CD4-positive, CD25-positive, alpha-beta regulatory T cell (primary cell): Measurements from ENCODE around the gene TMEM161A. TPM values are rescaled to one million over a fixed set of nuclear protein-coding genes. Genes with fewer than 3 reads are reported as not detected.
"Not testable (repeated sequence)": the region's sequence is repeated elsewhere in the genome, so short reads cannot be mapped to it uniquely, and the experiment has no call there.

Experiments
- ATAC-seq, 2 donors: fragments of 150-1000 bp; cut with Tn5 transposase; one replicate each; pipeline ENCODE4 v1.10.0; 2021; ENCODE audit warnings: low read depth in 2 of 2, moderate number of reproducible peaks in 2 of 2, moderate library complexity in 1 of 2
- DNase-seq, 3 donors: peaks; one replicate each; pipeline versions ENCODE4 v3.0.0 to v3.0.0-alpha.2; 2012 to 2022; ENCODE audit warnings: mixed read lengths in 1 of 3
- H3K27ac ChIP-seq: one replicate; pipeline ENCODE4 v1.7.0; 2013; ENCODE audit warnings: mild to moderate bottlenecking, low read length; ENCODE audit not compliant: insufficient read depth, poor library complexity, severe bottlenecking
- H3K27me3 ChIP-seq: one replicate; pipeline ENCODE4 v1.7.0; 2013; ENCODE audit warnings: low read length; ENCODE audit not compliant: control insufficient read depth, insufficient read depth
- H3K36me3 ChIP-seq: one replicate; pipeline ENCODE4 v1.7.0; 2013; ENCODE audit warnings: mild to moderate bottlenecking, low read length, moderate library complexity; ENCODE audit not compliant: control insufficient read depth, insufficient read depth
- H3K4me1 ChIP-seq: 2 replicates; pipeline ENCODE4 v1.7.0; 2013; ENCODE audit warnings: mild to moderate bottlenecking, low read length; ENCODE audit not compliant: insufficient read depth, control insufficient read depth, poor library complexity, severe bottlenecking
- H3K4me3 ChIP-seq: one replicate; pipeline ENCODE4 v1.7.0; 2013; ENCODE audit warnings: low read depth, mild to moderate bottlenecking, low read length, moderate library complexity
- H3K9me3 ChIP-seq, 2 experiments: 1 replicate in 1 of 2; 2 replicates in 1 of 2; pipeline ENCODE4 v1.7.0; 2013; ENCODE audit warnings: low read length in 2 of 2, mild to moderate bottlenecking in 1 of 2, moderate library complexity in 1 of 2; ENCODE audit not compliant: control insufficient read depth in 2 of 2
- H3K27ac Mint-ChIP-seq, 3 donors: one replicate each; pipeline ENCODE4 v1.8.0; 2020 to 2022; ENCODE audit warnings: mild to moderate bottlenecking in 3 of 3, mixed read lengths in 3 of 3, moderate library complexity in 2 of 3
- H3K27me3 Mint-ChIP-seq: one replicate; pipeline ENCODE4 v1.8.0; 2022; ENCODE audit warnings: mild to moderate bottlenecking, mixed read lengths
- H3K36me3 Mint-ChIP-seq: one replicate; pipeline ENCODE4 v1.8.0; 2020; ENCODE audit warnings: mixed read lengths
- H3K4me1 Mint-ChIP-seq, 4 donors: one replicate each; pipeline ENCODE4 v1.8.0; 2020 to 2022; ENCODE audit warnings: mixed read lengths in 4 of 4, mild to moderate bottlenecking in 1 of 4
- H3K4me3 Mint-ChIP-seq, 4 donors: one replicate each; pipeline ENCODE4 v1.8.0; 2020 to 2022; ENCODE audit warnings: mild to moderate bottlenecking in 4 of 4, mixed read lengths in 4 of 4, moderate library complexity in 3 of 4
- H3K9me3 Mint-ChIP-seq, 7 donors: one replicate each; pipeline ENCODE4 v1.8.0; 2020 to 2022; ENCODE audit warnings: mixed read lengths in 7 of 7, mild to moderate bottlenecking in 3 of 7, moderate library complexity in 2 of 7
- polyA plus RNA-seq, 4 donors: library from polyadenylated mRNA; unstranded; fragments of 300-500 nt; fragmentation: Illumina TruSeq; gene quantifications; one replicate each; pipeline ENCODE4 v1.2.3, GENCODE V29; 2021
- total RNA-seq: library from RNA; stranded (reverse); gene quantifications from one replicate; pipeline ENCODE4 v1.2.3, GENCODE V29; 2022

The TMEM161A gene
- total and polyA plus RNA-seq, 5 donors from 2014 or later: 15.6 to 26.0 (median 24.1) TPM

DNA sequence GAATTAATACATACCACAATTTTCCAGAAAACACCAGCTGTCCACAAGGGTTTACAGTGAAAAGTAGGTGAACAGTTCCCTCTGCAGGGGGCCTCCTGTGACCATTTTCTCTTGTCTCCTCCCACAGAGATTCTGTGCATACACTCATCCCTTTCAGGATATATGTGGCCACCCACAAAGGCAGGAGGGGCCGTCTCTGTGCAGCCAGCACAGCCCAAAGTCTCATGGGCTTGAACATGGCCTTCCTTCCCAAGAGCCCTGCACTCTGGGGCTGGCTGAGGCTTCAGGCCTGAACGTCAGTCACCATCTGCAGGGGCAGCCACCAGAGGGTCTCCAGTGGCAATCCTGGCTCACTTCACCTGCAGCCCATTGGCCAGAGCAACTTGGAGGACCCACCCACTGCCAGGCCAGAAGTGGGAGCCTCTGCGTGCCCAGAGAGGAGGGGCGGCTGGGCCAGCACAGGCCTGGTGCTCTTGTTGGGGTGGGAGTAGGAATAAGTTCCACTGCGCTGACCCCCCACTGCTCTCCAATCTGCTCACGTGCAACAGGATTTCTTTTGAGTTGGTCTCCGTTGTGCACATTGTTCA is 25.1 kb downstream of the TMEM161A start:
- H3K27me3 Mint-ChIP-seq: no peaks in the 10 kb centered on the region
- Histone ChIP-seq H3K27me3 (no peaks in the 10 kb centered on the region), H3K27ac (no peak overlapping the region), H3K4me1 (peaks cover 6% of the 10 kb centered on the region), H3K36me3 (no peaks in the 10 kb centered on the region), H3K4me3 (no peak overlapping the region), H3K9me3 (no peaks in the 10 kb centered on the region)
- no peak for ATAC-seq
- peaks cover 0 to 2% (median 0%) of the 10 kb centered on the region in 7 donors for H3K9me3 Mint-ChIP-seq
- no peak for DNase-seq
- peak overlapping the region in 1 of 3 donors; percentile 71 for H3K27ac Mint-ChIP-seq
- H3K4me1 Mint-ChIP-seq: peaks cover 0 to 7% (median 1%) of the 10 kb centered on the region in 4 donors
- H3K36me3 Mint-ChIP-seq: peaks cover 4% of the 10 kb centered on the region
- H3K4me3 Mint-ChIP-seq: no peak overlapping the region

DNA sequence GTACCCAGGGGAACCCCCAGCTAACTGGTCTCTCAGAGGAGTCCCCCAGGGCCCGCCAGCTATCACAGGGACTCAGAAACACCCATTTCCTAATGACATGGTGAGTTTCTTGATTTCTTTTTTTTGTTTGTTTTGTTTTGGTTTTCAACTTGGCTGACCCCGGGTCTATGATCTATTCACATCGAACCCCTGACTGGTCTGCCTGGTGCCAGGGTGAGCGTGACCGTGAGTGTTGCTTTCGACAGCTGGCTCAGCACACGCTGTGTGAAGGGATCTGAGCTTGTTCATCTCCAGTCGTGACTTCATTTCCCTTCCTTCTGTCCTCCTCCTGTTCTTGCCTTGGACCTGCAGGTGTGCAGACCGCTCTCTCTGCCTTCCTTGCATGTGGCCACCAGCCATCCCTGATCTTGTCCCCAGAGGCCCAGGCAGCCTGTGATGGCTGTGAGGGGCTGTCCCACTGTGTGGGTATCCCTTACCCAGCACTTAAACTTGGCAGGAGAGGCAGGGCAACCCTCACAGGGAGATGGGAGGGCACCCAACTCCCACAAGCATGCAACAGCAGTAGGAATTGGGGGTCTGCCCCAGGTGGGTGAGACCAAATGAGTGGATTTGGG is 26.2 kb downstream of the TMEM161A start:
- ATAC-seq: no peak
- peaks cover 0 to 7% (median 1%) of the 10 kb centered on the region in 4 donors for H3K4me1 Mint-ChIP-seq
- H3K27ac Mint-ChIP-seq: no peak overlapping the region

DNA sequence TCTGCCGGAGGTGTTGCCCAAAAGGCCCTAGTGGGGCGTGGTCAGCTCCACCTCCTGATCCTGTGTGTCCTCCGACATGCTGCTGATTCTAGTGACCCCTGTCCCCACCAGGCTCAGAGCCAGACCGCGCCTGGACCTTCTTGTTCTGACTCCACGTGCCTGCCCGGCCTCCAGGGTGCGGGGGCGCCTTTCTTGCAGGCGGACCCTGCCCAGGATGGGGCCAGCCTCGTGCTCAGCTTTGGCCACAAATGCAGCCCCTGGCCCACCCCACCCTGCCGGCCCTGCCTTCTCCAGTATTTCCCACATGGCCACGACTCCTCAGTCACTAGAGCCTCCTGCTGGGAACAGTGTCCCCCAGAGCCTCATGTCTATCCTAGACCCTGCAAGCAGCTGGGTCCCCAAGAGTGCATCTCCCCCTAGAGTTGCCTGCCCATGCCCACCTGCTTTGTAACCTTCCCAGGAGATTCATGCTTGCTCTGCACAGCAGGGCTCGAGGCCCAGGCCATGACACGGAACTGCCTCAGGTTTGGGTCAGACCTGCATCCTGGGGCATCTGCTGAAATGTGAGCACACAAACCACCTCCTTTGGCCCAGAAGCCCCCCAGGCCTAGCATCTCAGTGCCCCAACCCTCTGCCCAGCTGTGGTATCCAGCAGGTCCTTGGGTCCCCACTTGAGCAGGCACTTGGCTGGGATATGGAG is 27.0 kb downstream of the TMEM161A start:
- Histone ChIP-seq H3K27ac (no peak overlapping the region), H3K9me3 (no peaks in the 10 kb centered on the region), H3K36me3 (peaks cover 10% of the 10 kb centered on the region), H3K27me3 (no peaks in the 10 kb centered on the region), H3K4me1 (peaks cover 6% of the 10 kb centered on the region), H3K4me3 (no peak overlapping the region)
- Mint-ChIP-seq H3K27ac (no peak overlapping the region), H3K27me3 (no peaks in the 10 kb centered on the region), H3K9me3 (peaks cover 0 to 2% (median 0%) of the 10 kb centered on the region in 7 donors), H3K4me3 (no peak overlapping the region), H3K36me3 (no peaks in the 10 kb centered on the region), H3K4me1 (peaks cover 0 to 7% (median 1%) of the 10 kb centered on the region in 4 donors)
- ATAC-seq (no peak), DNase-seq (no peak)

More for the DNA sequence above, 26.2 kb downstream of the TMEM161A start:
- Histone ChIP-seq H3K27me3 (no peaks in the 10 kb centered on the region), H3K36me3 (peaks cover 10% of the 10 kb centered on the region), H3K27ac (no peak overlapping the region), H3K4me3 (no peak overlapping the region), H3K9me3 (no peaks in the 10 kb centered on the region), H3K4me1 (peaks cover 6% of the 10 kb centered on the region)
- H3K9me3 Mint-ChIP-seq: peaks cover 0 to 2% (median 0%) of the 10 kb centered on the region in 7 donors
- H3K27me3 Mint-ChIP-seq: no peaks in the 10 kb centered on the region
- DNase-seq: no peak
- peaks cover 1% of the 10 kb centered on the region for H3K36me3 Mint-ChIP-seq
- H3K4me3 Mint-ChIP-seq: no peak overlapping the region

DNA sequence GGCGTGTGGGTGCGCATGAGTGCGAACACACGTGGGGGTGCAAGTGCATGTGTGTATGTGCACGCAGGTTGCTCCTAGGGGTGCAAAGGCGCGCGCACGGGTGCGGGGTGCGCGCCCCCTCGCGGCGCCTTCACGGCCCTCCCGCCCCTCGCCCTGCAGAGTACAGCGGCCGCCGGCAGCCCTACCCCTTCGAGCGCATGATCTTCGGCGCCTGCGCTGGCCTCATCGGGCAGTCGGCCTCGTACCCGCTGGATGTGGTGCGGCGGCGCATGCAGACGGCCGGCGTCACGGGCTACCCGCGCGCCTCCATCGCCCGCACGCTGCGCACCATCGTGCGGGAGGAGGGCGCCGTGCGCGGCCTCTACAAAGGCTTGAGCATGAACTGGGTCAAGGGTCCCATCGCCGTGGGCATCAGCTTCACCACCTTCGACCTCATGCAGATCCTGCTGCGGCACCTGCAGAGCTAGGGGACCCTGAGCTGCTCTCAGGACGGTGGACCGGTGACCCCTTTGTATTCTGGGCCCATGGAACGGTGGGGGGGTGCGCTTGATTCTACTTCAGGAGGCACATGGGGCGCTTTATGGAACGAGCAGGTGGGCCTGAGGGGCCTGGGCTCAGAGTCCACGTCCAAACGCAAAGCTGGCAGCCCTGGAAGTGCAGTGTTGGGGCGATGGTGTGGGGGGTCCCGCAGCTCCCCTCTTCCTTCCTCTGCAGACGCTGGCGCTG is 27.7 kb downstream of the TMEM161A start:
- Mint-ChIP-seq H3K9me3 (peaks cover 0 to 2% (median 0%) of the 10 kb centered on the region in 7 donors), H3K36me3 (no peaks in the 10 kb centered on the region), H3K4me3 (no peak overlapping the region), H3K27me3 (no peaks in the 10 kb centered on the region), H3K4me1 (peaks cover 0 to 7% (median 1%) of the 10 kb centered on the region in 4 donors), H3K27ac (no peak overlapping the region)
- Histone ChIP-seq H3K9me3 (no peaks in the 10 kb centered on the region), H3K27me3 (no peaks in the 10 kb centered on the region), H3K4me3 (no peak overlapping the region), H3K36me3 (peaks cover 10% of the 10 kb centered on the region), H3K27ac (no peak overlapping the region), H3K4me1 (peaks cover 6% of the 10 kb centered on the region)
- DNase-seq: peak in 2 of 3 donors; percentile 17 to 35
- no peak for ATAC-seq

DNA sequence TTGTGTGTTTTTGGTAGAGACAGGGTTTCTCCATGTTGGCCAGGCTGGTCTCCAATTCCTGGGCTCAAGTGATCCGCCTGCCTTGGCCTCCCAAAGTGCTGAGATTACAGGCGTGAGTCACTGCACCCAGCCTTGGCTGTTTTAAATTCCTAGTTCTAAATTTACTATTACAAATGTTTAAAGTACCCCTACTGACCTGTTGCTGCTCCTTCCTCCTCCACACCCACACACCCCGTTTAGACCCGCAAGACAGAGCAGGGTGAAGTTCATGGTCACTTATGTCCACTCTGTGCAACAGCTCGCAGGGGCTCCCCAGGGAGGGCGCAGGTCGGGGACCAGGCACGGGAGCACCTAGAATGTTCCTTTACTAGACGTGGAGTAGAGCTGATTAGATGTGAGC is 28.7 kb downstream of the TMEM161A start:
- ATAC-seq (no peak), DNase-seq (no peak)
- H3K27ac ChIP-seq: no peak overlapping the region
- H3K36me3 Mint-ChIP-seq: no peaks in the 10 kb centered on the region
- no peaks in the 10 kb centered on the region for H3K9me3 ChIP-seq
- H3K4me3 Mint-ChIP-seq: no peak overlapping the region
- H3K27me3 ChIP-seq: no peaks in the 10 kb centered on the region
- no peaks in the 10 kb centered on the region for H3K27me3 Mint-ChIP-seq
- H3K4me1 Mint-ChIP-seq: peaks cover 0 to 12% (median 1%) of the 10 kb centered on the region in 4 donors
- no peak overlapping the region for H3K27ac Mint-ChIP-seq
- H3K4me1 ChIP-seq: peaks cover 6% of the 10 kb centered on the region
- H3K4me3 ChIP-seq: no peak overlapping the region
- H3K36me3 ChIP-seq: peaks cover 10% of the 10 kb centered on the region
- peaks cover 0 to 2% (median 0%) of the 10 kb centered on the region in 7 donors for H3K9me3 Mint-ChIP-seq

DNA sequence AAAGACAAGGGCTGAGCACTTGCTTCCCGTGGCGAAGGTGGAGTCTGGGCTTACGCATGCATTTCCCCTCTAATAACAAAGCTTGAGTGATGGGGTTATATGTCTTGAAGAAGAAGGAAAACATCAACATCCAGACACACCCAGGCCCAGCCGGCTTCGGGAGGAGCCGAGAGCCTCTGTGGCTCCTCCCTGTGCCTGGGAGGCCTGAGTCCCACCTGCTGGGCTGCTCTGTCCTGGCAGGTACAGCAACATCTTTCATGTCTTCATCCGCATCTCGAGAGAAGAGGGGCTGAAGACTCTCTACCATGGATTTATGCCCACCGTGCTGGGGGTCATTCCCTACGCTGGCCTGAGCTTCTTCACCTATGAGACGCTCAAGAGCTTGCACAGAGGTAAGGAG is 30.6 kb downstream of the TMEM161A start:
- DNase-seq (no peak), ATAC-seq (no peak)
- no peak overlapping the region for H3K27ac Mint-ChIP-seq
- Histone ChIP-seq H3K27me3 (no peaks in the 10 kb centered on the region), H3K4me1 (peaks cover 6% of the 10 kb centered on the region), H3K27ac (no peak overlapping the region), H3K9me3 (no peaks in the 10 kb centered on the region), H3K4me3 (no peak overlapping the region), H3K36me3 (peaks cover 10% of the 10 kb centered on the region)
- peaks cover 0 to 2% (median 0%) of the 10 kb centered on the region in 7 donors for H3K9me3 Mint-ChIP-seq
- peaks cover 0 to 13% (median 1%) of the 10 kb centered on the region in 4 donors for H3K4me1 Mint-ChIP-seq
- H3K27me3 Mint-ChIP-seq: no peaks in the 10 kb centered on the region
- H3K4me3 Mint-ChIP-seq: peak overlapping the region in 1 of 4 donors; percentile 25
- H3K36me3 Mint-ChIP-seq: no peaks in the 10 kb centered on the region

DNA sequence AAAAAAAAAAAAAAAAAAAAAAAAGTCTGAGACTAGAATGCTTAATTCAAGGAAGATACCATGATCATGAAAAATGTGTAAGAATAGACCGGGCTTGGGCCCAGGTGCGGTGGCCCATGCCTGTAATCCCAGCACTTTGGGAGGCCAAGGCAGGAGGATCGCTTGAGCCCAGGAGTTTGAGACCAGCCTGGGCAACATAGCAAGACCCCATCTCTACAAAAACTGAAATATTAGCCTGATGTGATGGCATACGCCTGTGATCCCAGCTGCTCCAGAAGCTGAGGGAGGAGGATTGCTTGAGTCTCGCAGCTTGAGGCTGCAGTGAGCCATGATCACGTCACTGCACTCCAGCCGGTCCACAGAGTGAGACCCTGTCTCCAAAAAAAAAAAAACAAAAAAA is 31.3 kb downstream of the TMEM161A start:
- H3K4me3 Mint-ChIP-seq, H3K27me3 ChIP-seq: not testable (repeated sequence)

More for the DNA sequence above, 31.3 kb downstream of the TMEM161A start:
- ATAC-seq, DNase-seq, H3K4me3 ChIP-seq, H3K9me3 ChIP-seq, H3K36me3 Mint-ChIP-seq, H3K4me1 ChIP-seq, H3K27ac Mint-ChIP-seq, H3K9me3 Mint-ChIP-seq, H3K27me3 Mint-ChIP-seq, H3K27ac ChIP-seq: not testable (repeated sequence)
- H3K4me1 Mint-ChIP-seq: peaks cover 0 to 10% (median 1%) of the 10 kb centered on the region in 4 donors
- H3K36me3 ChIP-seq: peaks cover 10% of the 10 kb centered on the region
